Esophagus squamous epithelium (tissue), 5 donors: ENCODE data around the gene JADE1. TPM values are rescaled to one million over a fixed set of nuclear protein-coding genes. Genes with fewer than 3 reads are reported as not detected.

ENCODE experiments used
- DNase-seq: peaks from one replicate; lab custom pipeline; 2025; lab: John Stamatoyannopoulos, UW
- H3K27ac ChIP-seq, 4 donors: fragments of 200-600 bp; sonication (generic); one replicate each; pipeline ENCODE4 v1.5.1; 2016 to 2019; ENCODE audit warnings: mild to moderate bottlenecking in 1 of 4
- H3K27me3 ChIP-seq, 4 donors: fragments of 200-600 bp; sonication (generic); 1 replicate in 3 of 4; 2 replicates in 1 of 4; pipeline versions ENCODE4 v1.5.1 to v1.6.0; 2017 to 2021; ENCODE audit warnings: antibody characterized with exemption in 1 of 4
- H3K36me3 ChIP-seq, 3 donors: fragments of 200-600 bp; sonication (generic); one replicate each; pipeline ENCODE4 v1.5.1; 2016 to 2019
- H3K4me1 ChIP-seq, 3 donors: fragments of 200-600 bp; sonication (generic); one replicate each; pipeline ENCODE4 v1.5.1; 2017 to 2019
- H3K4me3 ChIP-seq, 4 donors: fragments of 200-600 bp; sonication (generic); 1 replicate in 3 of 4; 2 replicates in 1 of 4; pipeline ENCODE4 v1.5.1; 2016 to 2019; ENCODE audit warnings: mild to moderate bottlenecking in 2 of 4, moderate library complexity in 1 of 4
- H3K9me3 ChIP-seq, 3 donors: fragments of 200-600 bp; sonication (generic); one replicate each; pipeline ENCODE4 v1.5.1; 2016 to 2019
- POLR2A ChIP-seq, 4 donors: fragments of 450-650 bp; IDR thresholded peaks; one replicate each; pipeline ENCODE4 v1.6.1; 2017; ENCODE audit warnings: antibody characterized with exemption in 4 of 4, mild to moderate bottlenecking in 4 of 4, moderate library complexity in 3 of 4
- WGBS, 2 donors: methylation state at CpG; one replicate each; pipeline ENCODE4 v1.1.5; 2018; 5-methylcytosine and 5-hydroxymethylcytosine counted together
- intact Hi-C: fragments of 100-400 bp; cut with DNase I; formaldehyde crosslinking; loops from one replicate; pipeline ENCODE4 v1.15.0; 2022
- total RNA-seq, 4 donors: library from RNA; depleted of rRNA; stranded (reverse); fragments of >200 nt; gene quantifications; one replicate each; pipeline ENCODE4 v1.1.0, GENCODE V29; 2016
- TF ChIP-seq, protein P1 (sequence below), 6 experiments: fragments of 450-650 bp in 4 of 6; fragments of 200-600 bp in 2 of 6; sonication (generic) in 2 of 6; IDR thresholded peaks; one replicate each; pipeline ENCODE4 v1.5.1; 2016 to 2019; ENCODE audit warnings: antibody characterized with exemption in 6 of 6, mild to moderate bottlenecking in 4 of 6, moderate library complexity in 4 of 6
- donor health status: DM: yes; HTN: yes; CAD: no.

JADE1 gene
- total RNA-seq = 10 to 100 TPM in 2 of 4 donors, 1 to 10 TPM in 2; 3.6 to 27.1 (median 8.3) TPM

DNA sequence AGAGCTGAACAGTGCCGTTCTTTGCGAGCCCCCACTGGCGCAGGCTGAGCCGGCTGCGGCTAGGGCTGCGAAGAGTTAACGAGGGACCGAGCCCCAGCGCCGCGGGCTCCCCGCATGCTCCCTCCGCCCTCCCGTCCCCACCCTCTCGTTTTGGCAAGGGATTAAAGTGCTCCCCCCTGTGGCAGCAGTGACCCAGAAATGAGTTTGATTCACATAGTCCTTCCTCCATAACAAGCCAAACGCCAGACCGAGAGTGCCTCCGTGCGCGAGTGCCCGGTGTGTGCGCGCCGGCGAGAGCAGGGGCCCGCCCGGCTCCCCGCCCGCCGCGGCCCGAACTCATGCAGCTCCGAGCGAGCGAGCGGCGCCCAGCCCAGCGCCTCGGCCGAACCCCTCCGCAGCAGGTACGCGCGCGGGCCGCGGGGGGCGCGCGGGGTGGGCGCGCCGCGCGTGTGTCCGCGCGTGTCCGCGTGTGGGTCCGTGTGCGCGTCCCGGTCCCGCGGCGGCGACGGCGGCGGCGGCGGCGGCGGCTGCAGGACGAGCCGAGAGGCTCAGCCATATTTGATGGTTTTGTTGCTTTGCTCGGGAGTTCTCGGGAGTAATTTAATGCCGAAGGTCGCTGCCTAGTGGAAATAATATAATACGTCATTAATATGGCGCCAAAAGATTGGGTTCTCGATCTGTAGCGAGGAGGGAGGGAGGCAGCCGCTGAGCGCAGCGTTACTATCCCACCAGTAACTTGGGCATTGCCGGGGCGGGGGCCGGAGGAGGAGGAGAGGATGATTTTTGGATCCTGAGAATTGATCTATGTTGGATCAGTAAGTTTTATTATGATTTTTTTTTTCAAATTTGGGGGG lies at the start of gene JADE1:
TSS of gene JADE1 (plus strand) at position 224 of the 854 bp plus-strand sequence. CDS start 22,059 bp downstream, outside the sequence.
- peak within 1 kb of the TSS; percentile 82 to 99 (median 90) for H3K27ac ChIP-seq
- no peaks in the 10 kb centered on the region for H3K9me3 ChIP-seq
- no peaks in the 10 kb centered on the region for H3K27me3 ChIP-seq
- intact Hi-C loops = loop anchor here (10.0 kb wide), 1 partner anchor 245 kb away; no protein-coding TSS in a partner anchor
- DNase-seq = peak; percentile 53
- H3K36me3 ChIP-seq = no peaks in the 10 kb centered on the region
- H3K4me3 ChIP-seq = peak within 1 kb of the TSS; percentile 71 to 74 (median 72)
- TF ChIP-seq, protein P1, sequence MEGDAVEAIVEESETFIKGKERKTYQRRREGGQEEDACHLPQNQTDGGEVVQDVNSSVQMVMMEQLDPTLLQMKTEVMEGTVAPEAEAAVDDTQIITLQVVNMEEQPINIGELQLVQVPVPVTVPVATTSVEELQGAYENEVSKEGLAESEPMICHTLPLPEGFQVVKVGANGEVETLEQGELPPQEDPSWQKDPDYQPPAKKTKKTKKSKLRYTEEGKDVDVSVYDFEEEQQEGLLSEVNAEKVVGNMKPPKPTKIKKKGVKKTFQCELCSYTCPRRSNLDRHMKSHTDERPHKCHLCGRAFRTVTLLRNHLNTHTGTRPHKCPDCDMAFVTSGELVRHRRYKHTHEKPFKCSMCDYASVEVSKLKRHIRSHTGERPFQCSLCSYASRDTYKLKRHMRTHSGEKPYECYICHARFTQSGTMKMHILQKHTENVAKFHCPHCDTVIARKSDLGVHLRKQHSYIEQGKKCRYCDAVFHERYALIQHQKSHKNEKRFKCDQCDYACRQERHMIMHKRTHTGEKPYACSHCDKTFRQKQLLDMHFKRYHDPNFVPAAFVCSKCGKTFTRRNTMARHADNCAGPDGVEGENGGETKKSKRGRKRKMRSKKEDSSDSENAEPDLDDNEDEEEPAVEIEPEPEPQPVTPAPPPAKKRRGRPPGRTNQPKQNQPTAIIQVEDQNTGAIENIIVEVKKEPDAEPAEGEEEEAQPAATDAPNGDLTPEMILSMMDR (IDR thresholded peaks at IDR 0.05) = peak; percentile 48 to 76 (median 65)
- TF ChIP-seq POLR2A (IDR thresholded peaks at IDR 0.05) = peak in 2 of 4 donors; percentile 64 to 70
- peaks cover 3 to 23% (median 6%) of the 10 kb centered on the region in 3 donors for H3K4me1 ChIP-seq
- 0% methylated on average over 24 to 34 of the region's 91 CpGs for WGBS, 2 donors

DNA sequence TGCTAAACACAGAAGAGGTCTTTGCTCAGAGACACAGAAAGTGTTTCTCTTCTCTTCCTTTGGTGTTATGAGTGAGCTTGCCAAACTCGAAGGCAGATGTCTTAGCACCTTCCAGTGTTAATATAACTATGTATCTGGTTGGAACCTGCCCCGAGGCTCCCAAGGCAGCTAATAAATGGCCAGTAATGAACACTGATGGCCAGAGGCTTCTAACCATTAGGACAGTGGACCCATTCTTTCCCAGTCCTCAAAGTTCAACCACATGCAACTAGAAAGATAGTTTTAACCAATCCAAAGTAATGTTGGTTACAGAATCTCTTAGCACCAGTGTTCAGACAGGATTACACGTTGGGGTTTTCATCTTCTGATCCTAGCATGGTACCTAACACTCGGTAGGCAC lies 42.7 kb upstream of the JADE1 start:
- DNase-seq = no peak
- Histone ChIP-seq H3K4me3 (no peak overlapping the region), H3K9me3 (no peaks in the 10 kb centered on the region), H3K27ac (no peak overlapping the region), H3K36me3 (no peaks in the 10 kb centered on the region), H3K4me1 (no peaks in the 10 kb centered on the region), H3K27me3 (no peaks in the 10 kb centered on the region)
- 65 to 74% methylated on average over 4 of the region's 4 CpGs for WGBS, 2 donors
- TF ChIP-seq, protein P1 (IDR thresholded peaks at IDR 0.05) = no peak
- no peak for TF ChIP-seq POLR2A (IDR thresholded peaks at IDR 0.05)
- intact Hi-C loops = no loop called here

DNA sequence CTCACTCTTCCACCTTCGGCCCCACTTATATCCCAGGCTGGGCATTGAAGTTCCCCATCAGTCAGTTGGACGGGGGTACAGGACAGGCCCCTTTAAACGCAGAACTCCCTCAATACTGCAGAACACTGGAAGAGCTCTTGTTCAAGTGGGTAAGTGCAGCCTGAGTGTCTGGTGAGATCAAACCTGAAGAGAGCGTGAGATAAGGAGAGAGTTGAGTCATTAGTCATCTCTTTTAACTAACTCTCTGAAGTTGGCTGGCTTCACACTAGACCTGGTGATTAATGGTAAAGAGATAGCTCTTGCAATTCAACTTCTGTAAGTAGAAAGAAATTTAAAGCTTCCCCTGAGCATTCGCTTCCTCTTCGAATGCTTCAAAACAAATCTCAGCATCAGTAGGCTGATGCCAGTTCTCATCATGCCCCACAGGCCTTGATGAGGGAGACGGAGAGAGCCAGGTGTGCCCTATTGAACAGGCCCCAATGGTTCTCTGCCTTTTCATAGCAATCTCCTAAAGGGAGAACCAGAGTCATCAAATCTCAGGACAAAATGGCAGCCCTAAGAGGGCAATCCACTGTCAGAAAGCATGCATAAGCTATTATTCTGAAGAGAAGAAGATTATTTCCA lies 41.0 kb upstream of the JADE1 start:
- 74 to 82% methylated on average over 6 to 7 of the region's 7 CpGs for WGBS, 2 donors
- Histone ChIP-seq H3K27ac (no peak overlapping the region), H3K4me1 (no peaks in the 10 kb centered on the region), H3K27me3 (no peaks in the 10 kb centered on the region), H3K4me3 (no peak overlapping the region), H3K36me3 (no peaks in the 10 kb centered on the region), H3K9me3 (no peaks in the 10 kb centered on the region)
- TF ChIP-seq POLR2A (IDR thresholded peaks at IDR 0.05) = no peak
- TF ChIP-seq, protein P1 (IDR thresholded peaks at IDR 0.05) = no peak
- intact Hi-C loops = no loop called here
- DNase-seq = no peak

DNA sequence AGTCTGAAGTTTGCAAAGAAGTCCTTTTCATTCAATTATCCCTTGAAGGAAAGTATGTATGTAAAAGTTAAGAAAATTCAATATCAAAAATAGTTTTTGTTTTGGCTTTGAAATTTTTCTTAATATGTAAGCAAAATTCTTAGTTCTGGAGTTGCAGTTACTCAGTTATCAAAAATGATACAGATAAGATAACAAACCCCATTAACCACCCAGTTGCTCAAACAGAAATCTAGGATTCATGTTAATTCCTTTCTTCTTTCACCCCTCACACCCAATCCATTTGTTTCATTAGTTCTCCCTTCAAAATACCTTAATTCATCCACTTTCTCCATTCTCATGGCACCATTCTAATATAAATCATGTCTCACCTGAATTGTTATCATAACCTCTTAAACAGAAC lies 40.5 kb upstream of the JADE1 start:
- H3K27ac ChIP-seq = no peak overlapping the region
- no peaks in the 10 kb centered on the region for H3K27me3 ChIP-seq
- no peaks in the 10 kb centered on the region for H3K4me1 ChIP-seq
- H3K4me3 ChIP-seq = no peak overlapping the region
- no peaks in the 10 kb centered on the region for H3K9me3 ChIP-seq
- DNase-seq = no peak
- intact Hi-C loops = no loop called here
- H3K36me3 ChIP-seq = no peaks in the 10 kb centered on the region
- TF ChIP-seq, protein P1 (IDR thresholded peaks at IDR 0.05) = no peak
- no peak for TF ChIP-seq POLR2A (IDR thresholded peaks at IDR 0.05)

DNA sequence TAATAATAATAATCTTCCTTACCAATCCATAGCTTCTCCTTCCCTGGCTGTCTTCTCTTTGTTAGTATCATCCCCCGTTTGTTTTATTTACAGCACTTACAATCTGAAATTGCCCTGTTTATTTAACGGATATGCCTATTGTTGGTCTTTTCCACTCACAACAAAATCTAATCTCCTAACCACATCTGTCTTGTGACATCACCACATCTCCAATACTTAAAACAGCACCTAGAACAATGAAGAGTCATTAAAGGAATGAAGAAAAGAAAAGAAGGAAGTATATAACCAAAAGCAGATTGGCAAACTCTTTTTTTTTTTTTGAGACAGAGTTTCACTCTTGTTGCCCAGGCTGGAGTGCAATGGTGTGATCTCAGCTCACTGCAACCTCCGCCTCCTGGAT lies 38.7 kb upstream of the JADE1 start:
- H3K27me3 ChIP-seq = no peaks in the 10 kb centered on the region
- no peak for DNase-seq
- no peak overlapping the region for H3K27ac ChIP-seq
- no peak overlapping the region for H3K4me3 ChIP-seq
- H3K9me3 ChIP-seq = no peaks in the 10 kb centered on the region
- TF ChIP-seq, protein P1 (IDR thresholded peaks at IDR 0.05) = no peak
- no peak for TF ChIP-seq POLR2A (IDR thresholded peaks at IDR 0.05)
- WGBS, 2 donors = 53 to 76% methylated on average over 3 of the region's 3 CpGs
- H3K4me1 ChIP-seq = no peaks in the 10 kb centered on the region
- intact Hi-C loops = no loop called here
- no peaks in the 10 kb centered on the region for H3K36me3 ChIP-seq
